ENCODE measurements around the gene CCDC183.
"Not testable (repeated sequence)": the region's sequence is repeated elsewhere in the genome, so short reads cannot be mapped to it uniquely, and the experiment has no call there.

Gene CCDC183

DNA sequence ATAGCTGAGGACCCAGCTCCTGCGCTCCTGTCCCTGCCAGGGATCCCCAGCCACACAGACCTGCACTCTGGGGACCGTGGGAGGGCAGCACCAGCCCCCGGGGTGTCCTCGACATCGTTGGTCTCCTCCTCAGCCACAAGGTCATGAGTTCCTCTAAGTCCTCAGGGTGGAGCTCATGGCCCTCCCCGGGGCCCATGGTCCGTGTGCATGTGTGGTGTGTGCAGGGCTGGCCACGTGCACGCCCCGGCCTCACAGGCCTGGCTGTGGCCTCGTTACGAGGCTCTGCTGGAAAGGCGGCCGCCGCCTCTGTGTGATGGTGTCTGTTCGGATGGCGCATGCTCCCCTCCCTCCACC, 30.0 kb downstream of the CCDC183 start:
- no peak for DNase-seq

DNA sequence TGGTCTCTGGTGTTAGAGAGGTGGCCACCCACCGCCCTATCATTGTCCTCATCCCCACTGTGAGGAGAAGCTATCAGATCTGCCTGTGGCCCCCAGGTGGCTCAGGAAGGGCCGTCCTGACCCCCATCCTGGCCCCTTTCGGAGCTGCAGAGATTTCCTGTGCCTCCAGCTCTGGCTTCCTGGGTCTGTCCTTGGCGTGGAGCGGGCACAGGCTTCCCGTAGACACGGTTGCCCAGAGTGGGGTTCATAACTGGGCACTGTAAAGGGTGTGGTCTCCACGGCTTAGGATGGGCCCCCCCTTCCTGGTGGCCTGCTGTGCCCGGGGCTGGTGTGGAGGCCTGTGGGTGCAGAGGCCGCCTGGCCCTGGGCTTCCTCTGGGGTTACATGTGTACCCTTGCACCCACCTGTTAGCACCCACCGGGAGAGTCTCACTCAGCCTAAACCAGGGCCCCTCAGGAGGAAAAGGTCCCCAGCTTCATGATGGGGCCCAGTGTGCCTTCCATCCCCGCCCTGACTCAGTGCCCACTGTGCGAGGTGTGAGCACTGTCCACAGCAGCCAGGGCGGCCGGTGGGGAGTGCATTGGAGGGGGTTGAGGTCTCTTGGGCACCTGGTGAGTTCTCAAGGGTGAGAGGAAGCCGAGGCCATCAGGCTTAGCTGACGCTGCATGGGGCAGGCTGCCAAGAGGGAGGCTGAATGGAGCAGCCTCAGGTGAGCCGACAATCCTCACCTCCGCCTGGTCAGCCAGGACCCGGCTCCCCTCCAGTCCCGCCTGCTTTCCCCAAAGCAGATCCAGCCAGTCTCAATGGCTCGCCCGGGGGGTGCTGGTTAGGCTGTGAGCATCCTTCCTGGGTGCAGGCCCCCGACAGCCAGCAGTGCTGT, 30.8 kb downstream of the CCDC183 start:
- DNase-seq = no peak

DNA sequence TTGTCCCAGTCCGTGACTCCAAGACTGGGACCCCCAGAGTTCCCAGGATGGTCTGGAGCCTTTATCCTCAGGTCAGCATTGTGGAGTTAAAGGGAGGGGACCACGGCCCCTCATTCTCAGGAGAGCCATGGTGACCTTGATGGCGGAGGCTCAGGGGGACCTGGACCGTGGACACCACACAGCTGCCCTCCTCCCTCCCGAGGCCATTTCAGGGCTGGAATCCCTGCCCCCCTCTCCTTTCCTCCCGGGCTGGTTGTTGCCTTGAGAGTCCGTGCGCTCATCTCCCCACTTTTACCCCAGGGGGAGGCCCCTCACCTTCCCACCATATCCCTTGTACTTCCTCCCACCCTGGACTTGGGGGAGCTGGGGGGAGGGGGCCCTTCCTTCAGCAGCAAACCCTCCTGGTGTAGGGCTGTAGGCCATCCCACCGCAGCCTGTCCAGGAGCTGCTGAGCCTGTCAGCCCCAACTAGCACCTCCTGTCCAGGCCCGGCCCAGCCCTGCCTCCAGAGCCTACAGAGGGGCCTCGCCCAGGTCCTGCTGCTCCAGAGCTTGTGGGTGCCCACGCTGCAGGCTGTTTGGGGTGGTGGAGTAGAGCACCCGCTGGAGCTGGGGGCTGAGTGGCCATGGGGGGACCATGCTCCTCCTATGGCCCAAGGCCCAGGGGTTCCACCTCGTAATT, 31.8 kb downstream of the CCDC183 start:
- DNase-seq = no peak

DNA sequence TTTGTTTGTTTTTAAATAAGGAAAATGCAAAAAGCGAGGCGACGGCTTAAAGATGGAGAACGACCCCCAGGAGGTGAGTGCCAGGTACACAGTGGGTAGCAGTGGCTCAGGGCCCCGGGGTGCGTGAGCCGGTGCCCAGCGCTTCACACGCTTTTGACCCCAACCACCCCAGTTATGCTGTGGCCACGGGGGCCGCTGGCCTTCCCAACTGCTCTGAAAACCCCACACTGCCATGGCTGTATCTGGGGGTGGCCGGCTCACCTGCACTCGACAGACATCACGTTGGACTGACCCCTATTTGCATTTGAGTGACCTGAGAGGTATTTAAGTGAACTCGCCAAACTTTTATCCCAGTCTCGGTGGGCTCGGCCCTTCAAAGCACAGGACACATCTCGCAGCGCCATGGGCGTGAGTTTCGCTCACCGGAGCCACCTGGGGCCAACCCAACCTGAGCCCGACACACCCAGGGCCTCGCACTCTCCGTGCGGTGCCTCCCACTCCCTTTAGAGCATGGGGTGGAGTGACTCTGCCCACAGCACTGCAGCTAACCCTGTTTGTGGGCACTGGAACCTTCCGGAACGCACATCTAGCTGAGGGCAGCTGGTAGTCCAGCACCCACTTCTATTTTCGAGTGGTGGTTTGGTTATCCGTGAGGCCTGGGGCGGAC, 32.5 kb downstream of the CCDC183 start:
- no peak for DNase-seq

DNA sequence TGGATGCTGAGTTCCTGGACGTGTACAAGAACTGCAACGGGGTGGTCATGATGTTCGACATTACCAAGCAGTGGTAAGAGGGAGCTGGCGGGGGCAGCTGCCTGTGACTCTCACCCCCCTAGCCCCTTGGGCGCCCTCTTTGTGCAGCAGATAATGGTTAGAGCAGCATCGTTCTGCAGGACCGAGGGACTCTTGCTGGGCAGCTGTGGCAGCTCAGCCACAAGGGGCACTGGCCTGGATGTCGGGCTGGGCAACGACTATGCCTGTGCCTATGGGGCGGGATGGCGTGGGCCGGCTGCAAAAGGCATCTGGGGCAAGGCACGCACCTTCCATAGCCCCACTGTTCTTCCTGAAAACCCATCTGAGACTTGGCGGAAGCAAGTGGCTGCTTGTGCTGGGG, 33.3 kb downstream of the CCDC183 start:
- DNase-seq = no peak

DNA sequence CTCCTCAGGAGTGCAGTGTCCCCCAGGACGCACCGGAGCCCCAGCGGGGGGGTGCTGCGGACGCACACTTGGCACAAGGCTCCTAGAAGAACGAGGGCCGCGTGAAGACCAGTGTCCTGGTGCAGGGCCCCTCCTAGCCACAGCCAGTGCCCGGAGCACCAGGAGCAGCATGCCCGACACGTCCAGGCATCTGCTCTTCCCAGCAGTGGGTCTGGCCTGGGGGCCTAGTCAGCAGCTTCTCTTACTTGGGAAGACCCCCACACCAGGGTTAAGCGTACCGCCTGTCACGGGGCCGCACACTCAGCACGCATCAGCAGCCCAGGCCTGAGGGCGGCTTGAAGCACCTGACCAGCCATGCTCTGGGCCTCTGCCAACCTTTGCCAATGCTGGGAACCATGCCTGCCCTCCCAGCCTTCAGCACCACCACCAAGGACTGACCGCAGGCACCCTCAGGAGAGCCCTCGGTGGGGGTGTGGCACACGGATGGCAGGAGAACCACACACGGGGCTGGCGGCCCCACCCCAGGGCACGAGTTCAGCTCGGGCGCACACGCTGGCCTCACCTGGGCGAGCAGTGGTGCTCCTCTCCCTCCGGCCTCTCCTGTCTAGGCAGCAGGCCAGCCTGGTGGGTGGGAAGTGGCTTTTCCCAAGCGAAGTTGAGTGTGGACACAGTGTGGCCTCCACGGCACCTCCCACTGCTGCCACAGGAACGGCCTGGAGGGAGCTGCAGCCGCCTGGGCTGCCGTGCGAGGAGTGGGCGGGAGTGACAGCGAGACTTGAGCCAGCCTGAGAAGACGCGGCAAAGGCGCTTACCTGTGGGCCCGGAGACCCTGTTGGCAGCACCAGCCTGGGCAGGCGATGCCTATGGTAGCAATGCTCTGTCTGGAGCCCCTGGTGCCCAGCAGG, 34.1 kb downstream of the CCDC183 start:
- DNase-seq = no peak

DNA sequence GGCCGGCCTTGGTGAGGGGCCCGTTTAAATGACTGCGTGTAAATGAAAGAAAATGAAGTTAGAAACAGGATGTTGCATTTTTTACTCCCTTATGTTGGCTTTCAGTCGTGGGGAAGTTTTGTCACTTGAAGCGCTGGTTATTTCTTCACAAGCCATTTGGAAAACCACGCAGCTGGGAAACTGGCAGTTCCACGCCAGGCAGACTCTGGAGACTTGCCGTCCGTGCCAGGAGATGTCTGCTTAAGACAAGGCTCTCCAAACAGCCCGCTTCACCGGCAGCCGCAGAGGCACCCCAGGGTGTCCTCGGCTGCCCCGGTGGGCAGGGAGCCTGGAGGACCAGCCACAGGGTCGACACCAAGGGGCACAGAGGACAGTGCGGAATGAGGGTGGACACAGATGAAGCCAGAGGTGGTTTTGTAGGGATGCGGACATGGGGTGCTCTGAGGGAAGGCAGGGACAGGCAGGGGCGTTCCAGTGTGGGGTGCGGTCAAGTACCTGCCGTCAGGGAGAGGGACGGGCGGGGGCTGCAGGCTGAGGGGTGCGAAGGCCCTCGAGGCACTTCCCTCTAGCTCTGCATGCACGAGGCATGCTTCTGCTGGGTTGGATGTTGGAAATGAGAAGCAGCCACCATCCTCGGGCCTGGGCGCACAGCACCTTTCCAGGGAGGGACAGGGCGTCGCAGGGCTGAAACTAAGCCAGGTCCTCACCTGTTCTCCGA, 35.0 kb downstream of the CCDC183 start:
- no peak for DNase-seq

DNA sequence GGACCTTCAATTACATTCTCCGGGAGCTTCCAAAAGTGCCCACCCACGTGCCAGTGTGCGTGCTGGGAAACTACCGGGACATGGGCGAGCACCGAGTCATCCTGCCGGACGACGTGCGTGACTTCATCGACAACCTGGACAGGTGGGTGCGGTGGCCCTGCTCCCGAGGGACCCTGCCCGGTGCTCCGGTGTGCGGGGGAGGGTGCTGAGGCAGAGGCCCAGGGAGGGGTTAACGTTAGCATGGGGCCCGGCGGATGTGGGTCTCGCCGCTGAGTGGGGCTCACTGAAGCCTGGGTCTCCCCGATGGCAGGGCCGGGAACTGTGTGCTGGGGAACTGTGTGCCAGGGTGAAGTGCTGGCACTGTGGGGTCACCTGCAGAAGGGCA, 35.6 kb downstream of the CCDC183 start:
- no peak for DNase-seq

DNA sequence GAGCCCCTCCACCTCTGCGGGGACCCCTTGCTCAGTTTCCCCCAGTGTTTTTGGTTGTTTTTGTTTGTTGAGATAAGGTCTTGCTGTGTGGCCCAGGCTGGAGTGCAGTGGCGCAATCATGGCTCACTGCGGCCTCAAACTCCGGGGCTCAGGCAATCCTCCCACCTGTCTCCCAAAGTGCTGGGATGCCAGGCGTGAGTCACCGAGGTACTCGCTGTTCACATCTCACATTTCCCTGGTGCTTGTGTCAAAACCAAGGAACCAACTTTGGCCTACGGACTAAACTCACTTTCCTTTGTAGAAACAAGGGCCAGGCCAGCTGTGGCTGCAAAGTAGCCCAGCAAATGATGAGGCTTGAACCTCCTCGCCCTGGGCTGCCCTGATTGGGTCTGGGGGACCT, 36.4 kb downstream of the CCDC183 start:
- no peak for DNase-seq

DNA sequence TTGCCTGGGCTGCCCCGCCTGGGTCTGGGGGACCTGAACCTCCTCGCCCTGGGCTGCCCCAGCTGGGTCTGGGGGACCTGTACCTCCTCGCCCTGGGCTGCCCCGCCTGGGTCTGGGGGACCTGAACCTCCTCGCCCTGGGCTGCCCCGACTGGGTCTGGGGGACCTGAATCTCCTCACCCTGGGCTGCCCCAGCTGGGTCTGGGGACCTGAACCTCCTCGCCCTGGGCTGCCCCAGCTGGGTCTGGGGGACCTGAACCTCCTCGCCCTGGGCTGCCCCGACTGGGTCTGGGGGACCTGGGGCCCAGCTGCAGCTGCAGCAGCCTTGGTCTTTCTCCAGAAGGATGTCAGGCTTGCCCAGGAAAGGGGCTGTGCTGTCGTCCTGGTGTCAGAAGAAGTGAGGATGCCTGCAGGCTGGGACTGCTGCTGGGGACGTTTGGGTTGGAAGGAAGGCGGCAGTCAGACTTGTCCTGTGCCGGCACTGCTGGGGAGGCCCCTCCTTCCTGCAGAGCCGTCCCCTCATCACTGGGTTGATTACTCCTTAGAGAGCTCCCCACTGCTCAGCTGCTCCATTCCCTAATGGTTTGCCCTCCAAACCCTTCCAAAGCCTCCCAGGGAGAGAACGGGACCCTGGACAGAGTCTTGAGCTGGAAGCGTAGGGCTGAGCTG, 37.4 kb downstream of the CCDC183 start:
- not testable (repeated sequence) for DNase-seq

DNA sequence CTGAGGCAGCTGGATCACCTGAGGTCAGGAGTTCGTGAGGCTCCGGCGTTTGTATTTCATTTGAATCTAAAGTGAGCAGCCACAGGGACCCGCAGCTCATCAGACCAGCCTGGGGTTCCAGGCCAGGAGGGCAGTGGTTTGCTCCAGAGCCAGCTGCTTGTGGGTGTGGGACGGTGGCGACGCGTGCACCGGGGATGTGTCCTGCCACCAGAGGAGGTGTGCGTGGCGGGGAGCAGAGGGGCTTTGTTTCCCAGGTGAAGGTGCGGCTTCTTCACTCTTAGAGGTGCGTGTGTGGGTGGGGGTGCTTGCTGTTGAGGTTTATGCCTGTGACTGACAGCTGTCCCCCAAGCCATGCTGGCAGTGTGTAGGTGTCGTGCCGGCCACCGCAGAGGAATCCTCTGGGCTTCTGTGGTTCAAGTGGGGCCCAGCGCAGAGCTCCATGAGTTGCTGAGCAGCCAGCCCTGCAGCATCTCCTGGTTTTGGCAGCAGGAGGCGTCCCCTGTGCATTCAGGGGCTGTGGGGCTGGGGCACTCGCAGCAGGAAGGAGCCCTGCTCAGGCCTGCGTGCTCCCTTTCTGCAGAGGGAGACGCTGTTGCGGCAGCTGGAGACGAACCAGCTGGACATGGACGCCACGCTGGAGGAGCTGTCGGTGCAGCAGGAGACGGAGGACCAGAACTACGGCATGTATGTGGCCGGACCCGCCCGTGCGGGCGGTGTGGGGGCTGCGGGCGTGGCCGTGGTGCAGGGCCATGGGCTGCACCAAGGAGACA, 39.2 kb downstream of the CCDC183 start:
- no peak for DNase-seq

DNA sequence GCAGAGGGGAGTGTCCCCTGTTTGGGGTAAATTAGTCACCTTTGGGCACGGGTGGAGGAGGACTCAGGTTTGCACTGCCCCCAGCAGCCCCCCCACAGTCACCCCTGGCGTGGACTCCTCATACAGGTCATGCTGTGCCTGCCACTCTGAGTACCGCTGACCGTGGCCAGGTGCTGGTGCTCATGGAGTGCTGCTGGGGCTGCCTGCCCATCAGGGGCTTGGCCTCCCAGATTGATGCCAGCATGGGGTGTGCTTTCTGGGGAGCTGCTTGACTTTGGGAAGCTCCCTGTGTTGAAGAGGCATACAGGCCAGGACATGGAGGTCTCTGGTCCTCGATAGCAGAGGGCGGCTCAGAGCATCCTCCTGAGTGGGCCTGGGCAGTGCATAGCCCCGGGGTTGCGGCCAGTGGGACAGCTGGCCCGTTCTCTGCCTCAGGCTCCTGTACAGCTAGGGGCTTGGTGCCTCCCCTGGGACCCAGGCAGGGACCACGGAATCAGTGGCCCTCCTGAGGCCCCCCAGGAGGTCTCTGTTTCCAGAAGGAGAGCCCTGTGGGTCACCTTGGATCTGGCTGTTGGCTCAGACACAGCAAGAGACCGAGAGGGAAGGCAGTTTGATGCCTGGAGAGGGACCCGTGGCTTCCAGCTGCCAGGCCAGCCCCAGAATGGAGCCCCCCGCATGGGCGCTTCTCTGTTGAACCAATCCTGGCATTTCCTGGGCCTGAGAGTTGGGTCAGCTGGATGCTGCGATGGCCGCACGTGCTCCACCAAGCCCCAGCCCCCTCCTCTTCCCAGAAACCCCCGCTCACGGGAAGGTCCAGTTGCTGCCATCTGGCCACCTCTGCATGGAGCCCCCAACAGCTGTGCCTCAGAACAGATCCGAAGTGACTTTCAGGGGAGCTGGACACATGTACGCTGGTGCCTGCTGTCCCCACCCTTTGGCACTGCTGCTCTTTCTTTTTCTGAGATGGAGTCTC, 40.1 kb downstream of the CCDC183 start:
- DNase-seq = no peak

DNA sequence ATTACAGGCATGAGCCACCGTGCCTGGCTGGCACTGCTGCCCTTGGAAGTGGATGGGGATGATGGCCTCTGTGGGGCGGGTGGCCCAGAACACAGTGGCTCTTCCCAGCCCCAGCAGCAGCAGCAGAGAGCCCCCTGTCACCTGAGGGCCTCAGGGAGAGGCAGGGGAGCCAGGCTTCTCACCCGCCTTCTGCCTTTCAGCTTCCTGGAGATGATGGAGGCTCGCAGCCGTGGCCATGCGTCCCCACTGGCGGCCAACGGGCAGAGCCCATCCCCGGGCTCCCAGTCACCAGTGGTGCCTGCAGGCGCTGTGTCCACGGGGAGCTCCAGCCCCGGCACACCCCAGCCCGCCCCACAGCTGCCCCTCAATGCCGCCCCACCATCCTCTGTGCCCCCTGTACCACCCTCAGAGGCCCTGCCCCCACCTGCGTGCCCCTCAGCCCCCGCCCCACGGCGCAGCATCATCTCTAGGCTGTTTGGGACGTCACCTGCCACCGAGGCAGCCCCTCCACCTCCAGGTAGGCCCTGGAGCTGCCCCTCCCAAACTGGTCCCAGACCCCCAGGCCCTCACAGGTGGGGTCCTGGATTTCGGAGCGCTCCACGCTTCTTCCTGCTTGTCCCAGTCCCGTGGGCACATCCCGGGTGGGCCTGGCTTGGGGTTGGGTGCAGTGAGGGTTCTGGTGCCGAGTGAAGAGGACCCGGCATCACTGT, 41.2 kb downstream of the CCDC183 start:
- DNase-seq = no peak

DNA sequence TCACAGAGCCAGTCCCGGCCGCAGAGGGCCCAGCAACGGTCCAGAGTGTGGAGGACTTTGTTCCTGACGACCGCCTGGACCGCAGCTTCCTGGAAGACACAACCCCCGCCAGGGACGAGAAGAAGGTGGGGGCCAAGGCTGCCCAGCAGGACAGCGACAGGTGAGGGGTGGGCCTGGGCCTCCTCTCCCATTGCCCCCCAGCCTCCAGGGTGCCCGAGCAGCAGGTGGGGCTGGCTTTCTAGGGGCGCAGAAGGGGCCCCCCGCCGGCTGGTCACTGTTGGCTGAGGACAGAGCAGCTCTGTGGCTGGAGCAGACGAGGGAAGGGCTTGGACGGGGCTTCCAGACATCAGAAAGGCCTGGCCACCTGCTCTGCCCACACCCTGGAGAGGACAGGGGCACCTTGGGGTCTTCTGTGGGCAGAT, 41.7 kb downstream of the CCDC183 start:
- not testable (repeated sequence) for DNase-seq

DNA sequence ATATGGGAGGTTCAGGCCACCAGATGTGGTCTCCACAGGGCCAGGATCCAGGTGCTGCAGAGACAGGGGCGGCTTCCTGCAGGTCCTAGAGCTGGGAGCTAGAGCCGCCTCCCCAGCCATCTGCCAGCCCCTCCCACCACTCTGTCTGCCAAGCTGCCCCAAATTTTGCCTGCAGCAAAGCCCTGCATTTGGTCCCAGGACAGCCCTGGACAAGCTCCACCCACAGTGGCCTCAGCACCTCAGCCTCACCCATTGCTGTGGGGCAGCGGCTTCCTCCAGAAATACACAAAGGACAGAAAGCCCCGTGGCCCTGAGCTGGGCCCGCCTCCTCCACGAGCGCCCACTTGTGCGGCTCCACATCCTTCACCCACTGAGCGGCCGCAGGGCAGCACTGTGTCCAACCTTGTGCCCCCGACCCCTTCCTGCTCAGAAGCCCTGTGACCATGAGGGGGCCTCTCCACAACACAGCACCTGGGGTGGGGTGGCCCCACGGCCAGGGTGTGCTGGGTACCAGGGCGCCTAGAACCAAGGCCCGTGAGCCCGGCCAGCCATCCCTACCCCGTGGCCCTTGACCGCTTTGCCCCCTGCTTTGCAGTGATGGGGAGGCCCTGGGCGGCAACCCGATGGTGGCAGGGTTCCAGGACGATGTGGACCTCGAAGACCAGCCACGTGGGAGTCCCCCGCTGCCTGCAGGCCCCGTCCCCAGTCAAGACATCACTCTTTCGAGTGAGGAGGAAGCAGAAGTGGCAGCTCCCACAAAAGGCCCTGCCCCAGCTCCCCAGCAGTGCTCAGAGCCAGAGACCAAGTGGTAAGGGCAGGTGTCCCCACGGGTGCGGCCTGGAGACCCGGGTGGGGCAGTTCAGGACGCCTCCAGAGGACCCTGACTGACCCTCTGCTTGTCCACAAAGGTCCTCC, 42.4 kb downstream of the CCDC183 start:
- no peak for DNase-seq

DNA sequence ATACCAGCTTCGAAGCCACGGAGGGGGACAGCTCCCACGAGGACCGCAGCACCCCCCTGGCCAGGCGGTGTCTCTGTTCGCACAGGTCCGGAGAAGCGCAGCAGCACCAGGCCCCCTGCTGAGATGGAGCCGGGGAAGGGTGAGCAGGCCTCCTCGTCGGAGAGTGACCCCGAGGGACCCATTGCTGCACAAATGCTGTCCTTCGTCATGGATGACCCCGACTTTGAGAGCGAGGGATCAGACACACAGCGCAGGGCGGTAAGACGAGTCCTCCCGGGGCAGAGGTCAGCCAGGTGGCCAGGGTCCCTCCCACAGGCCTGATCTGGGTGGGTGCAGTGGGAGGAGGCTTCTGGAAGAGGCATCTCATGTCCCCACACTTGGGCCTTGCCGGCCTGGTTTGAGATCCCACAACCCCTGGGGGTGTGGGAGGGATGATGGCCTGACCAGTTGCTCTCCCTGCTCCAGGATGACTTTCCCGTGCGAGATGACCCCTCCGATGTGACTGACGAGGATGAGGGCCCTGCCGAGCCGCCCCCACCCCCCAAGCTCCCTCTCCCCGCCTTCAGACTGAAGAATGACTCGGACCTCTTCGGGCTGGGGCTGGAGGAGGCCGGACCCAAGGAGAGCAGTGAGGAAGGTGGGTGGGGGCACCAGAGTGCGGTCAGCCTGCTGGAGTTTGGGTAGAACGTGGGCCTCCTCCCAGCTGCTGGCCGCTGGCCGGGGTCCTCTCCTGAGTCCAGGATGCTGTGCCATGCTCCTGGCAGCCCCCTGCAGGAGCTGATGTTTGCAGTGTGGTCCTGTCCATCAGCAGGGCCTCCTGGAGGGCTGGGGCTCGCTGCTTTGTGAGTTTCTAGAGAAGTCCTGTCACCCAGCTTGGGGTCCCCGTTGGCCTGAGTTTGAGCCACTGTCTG, 43.3 kb downstream of the CCDC183 start:
- DNase-seq = no peak
